Kidney epithelial cell (primary cell): Measurements from ENCODE around the gene BRCA2. TPM values are rescaled to one million over a fixed set of nuclear protein-coding genes. Genes with fewer than 3 reads are reported as not detected.

ENCODE experiments used
- DNase-seq: peaks from one replicate; pipeline ENCODE4 v3.0.0-alpha.2; 2010; ENCODE audit warnings: low read depth
- H3K27me3 ChIP-seq: 2 replicates; pipeline ENCODE4 v1.6.0; 2011; ENCODE audit warnings: low read length; ENCODE audit not compliant: control insufficient read depth, insufficient read depth
- H3K36me3 ChIP-seq: 2 replicates; pipeline ENCODE4 v1.5.1; 2011; ENCODE audit warnings: low read length; ENCODE audit not compliant: control insufficient read depth, insufficient read depth
- H3K4me3 ChIP-seq: 2 replicates; pipeline ENCODE4 v1.5.1; 2011; ENCODE audit warnings: low read depth, mild to moderate bottlenecking, control low read depth, low read length
- CTCF ChIP-seq: IDR thresholded peaks from 2 replicates; pipeline ENCODE4 v1.5.1; 2011; ENCODE audit warnings: mild to moderate bottlenecking, moderate library complexity, low read length, control low read depth, inconsistent platforms; ENCODE audit not compliant: insufficient read depth, poor library complexity, severe bottlenecking
- total RNA-seq: library from RNA; depleted of rRNA; stranded (reverse); fragments of >200 nt; gene quantifications from 2 replicates; pipeline ENCODE4 v1.2.3, GENCODE V29; 2015

Gene BRCA2
- total RNA-seq, 1 donor from 2014 or later, result 6.3 TPM

GRCh38 chr13:32415019-32415418 is 99.7 kb downstream of the BRCA2 start:
- peak; percentile 59 for TF ChIP-seq CTCF
- Histone ChIP-seq H3K27me3 (no peaks in the 10 kb centered on the region), H3K4me3 (no peak overlapping the region), H3K36me3 (peaks cover 2% of the 10 kb centered on the region)
- DNase-seq, result no peak

GRCh38 chr13:32417995-32418394 is 102.7 kb downstream of the BRCA2 start:
- TF ChIP-seq CTCF, result no peak
- no peak for DNase-seq
- H3K36me3 ChIP-seq, result peaks cover 2% of the 10 kb centered on the region
- no peaks in the 10 kb centered on the region for H3K27me3 ChIP-seq
- no peak overlapping the region for H3K4me3 ChIP-seq

- peaks cover 2% of the 10 kb centered on the region for H3K36me3 ChIP-seq
- no peak for TF ChIP-seq CTCF
- H3K27me3 ChIP-seq, result no peaks in the 10 kb centered on the region
- no peak for DNase-seq
- no peak overlapping the region for H3K4me3 ChIP-seq
Measured at GRCh38 chr13:32419862-32420261, 104.6 kb downstream of the BRCA2 start.

GRCh38 chr13:32423592-32423991 is 108.3 kb downstream of the BRCA2 start:
- Histone ChIP-seq H3K27me3 (no peaks in the 10 kb centered on the region), H3K4me3 (no peak overlapping the region), H3K36me3 (peaks cover 2% of the 10 kb centered on the region)
- no peak for DNase-seq
- TF ChIP-seq CTCF, result no peak

GRCh38 chr13:32425158-32425557 is 109.8 kb downstream of the BRCA2 start:
- no peak for TF ChIP-seq CTCF
- H3K4me3 ChIP-seq, result no peak overlapping the region
- no peak for DNase-seq
- no peaks in the 10 kb centered on the region for H3K36me3 ChIP-seq
- H3K27me3 ChIP-seq, result no peaks in the 10 kb centered on the region

GRCh38 chr13:32426191-32426989 is 111.1 kb downstream of the BRCA2 start:
- no peak for DNase-seq

More at GRCh38 chr13:32426191-32426989, 111.1 kb downstream of the BRCA2 start:
- no peak for TF ChIP-seq CTCF
- H3K4me3 ChIP-seq, result peak overlapping the region; percentile 62
- no peaks in the 10 kb centered on the region for H3K36me3 ChIP-seq
- no peaks in the 10 kb centered on the region for H3K27me3 ChIP-seq
